ENCODE measurements around the gene C1orf116. TPM values are rescaled to one million over a fixed set of nuclear protein-coding genes. Genes with fewer than 3 reads are reported as not detected.
A peak's percentile ranks its signal among the peaks of the same experiment; 100 is the strongest.

C1orf116 gene
- total and polyA plus RNA-seq, 10 of the 15 experiments (the other 5 are each of a cell fraction or from before 2014, with no cell fraction given): 0.01 to 0.08 TPM; not detected in 8

GRCh38 chr1:207052911-207053769 lies 20.6 kb upstream of the C1orf116 start, which contains the start of gene PFKFB2 (continued):
- TF ChIP-seq SIX5 (IDR thresholded peaks at IDR 0.05; ENCODE audit: low read depth, low read length, severe bottlenecking) (no peak), STAT1 (conservative IDR thresholded peaks at IDR 0.05) (0 out of 2 replicates have a peak, but pooled peaks have one; percentile 27), RFX5 (IDR thresholded peaks at IDR 0.05; ENCODE audit: low read depth, low read length) (peak; percentile 27; the same call in 1 of the 2 replicates), CTCF (IDR thresholded peaks at IDR 0.05 in 2 of 3, conservative IDR thresholded peaks at IDR 0.05 in 1 of 3; ENCODE audit: control insufficient read depth in 2 of 3, extremely low read depth in 1 of 3, insufficient read depth in 1 of 3, low read depth in 3 of 3, low read length in 3 of 3) (peak in 2 of 3 experiments; percentile 18 to 31; a peak in 2 of 6 replicates), YY1 (IDR thresholded peaks at IDR 0.05; ENCODE audit: low read depth, low read length) (peak; percentile 43), POLR2A (IDR thresholded peaks at IDR 0.05; ENCODE audit: low read depth, low read length) (peak; percentile 82), CREB1 (IDR thresholded peaks at IDR 0.05; ENCODE audit: low read depth) (peak; percentile 38; the same call in 1 of the 2 replicates), NBN (IDR thresholded peaks at IDR 0.05) (0 out of 2 replicates have a peak, but pooled peaks have one; percentile 1), PAX8 (IDR thresholded peaks at IDR 0.05) (no peak), NR2F1 (conservative IDR thresholded peaks at IDR 0.05) (peak; percentile 10), CHD2 (IDR thresholded peaks at IDR 0.05; ENCODE audit: borderline replicate concordance, low read depth, low read length) (peak; percentile 99), BHLHE40 (IDR thresholded peaks at IDR 0.05; ENCODE audit: borderline replicate concordance in 1 of 2, low read depth in 2 of 2, low read length in 1 of 2) (peak; percentile 22 to 54; a peak in 2 of 4 replicates), ZNF217 (IDR thresholded peaks at IDR 0.05) (no peak), MYC (IDR thresholded peaks at IDR 0.05; ENCODE audit: insufficient read depth, insufficient read length, insufficient replicate concordance, low read length, severe bottlenecking) (peak; percentile 58), MLLT1 (IDR thresholded peaks at IDR 0.05) (no peak), IKZF1 (conservative IDR thresholded peaks at IDR 0.05) (peak; percentile 53), MXI1 (IDR thresholded peaks at IDR 0.05; ENCODE audit: low read depth, low read length) (peak; percentile 39; the same call in 1 of the 2 replicates), SUZ12 (IDR thresholded peaks at IDR 0.05; ENCODE audit: unreplicated experiment) (no peak), RBBP5 (conservative IDR thresholded peaks at IDR 0.05) (no peak), TCF12 (IDR thresholded peaks at IDR 0.05; ENCODE audit: low read depth, low read length) (0 out of 2 replicates have a peak, but pooled peaks have one; percentile 2), ZBTB11 (CRISPR knock-in tag; IDR thresholded peaks at IDR 0.05) (peak; percentile 55; the same call in 1 of the 2 replicates), SIN3A (IDR thresholded peaks at IDR 0.05; ENCODE audit: low read depth, low read length) (peak; percentile 58), ZNF384 (IDR thresholded peaks at IDR 0.05; ENCODE audit: borderline replicate concordance, low read depth, low read length) (peak; percentile 68), SMAD5 (IDR thresholded peaks at IDR 0.05; ENCODE audit: low read depth) (no peak), IKZF2 (IDR thresholded peaks at IDR 0.05) (no peak)
